Measurements from ENCODE around the gene CMTM1. TPM values are rescaled to one million over a fixed set of nuclear protein-coding genes. Genes with fewer than 3 reads are reported as not detected.

CMTM1 gene
- total RNA-seq, 6 experiments from 2014 or later, result 0.69 to 1.6 (median 0.90) TPM; not detected in 1

DNA sequence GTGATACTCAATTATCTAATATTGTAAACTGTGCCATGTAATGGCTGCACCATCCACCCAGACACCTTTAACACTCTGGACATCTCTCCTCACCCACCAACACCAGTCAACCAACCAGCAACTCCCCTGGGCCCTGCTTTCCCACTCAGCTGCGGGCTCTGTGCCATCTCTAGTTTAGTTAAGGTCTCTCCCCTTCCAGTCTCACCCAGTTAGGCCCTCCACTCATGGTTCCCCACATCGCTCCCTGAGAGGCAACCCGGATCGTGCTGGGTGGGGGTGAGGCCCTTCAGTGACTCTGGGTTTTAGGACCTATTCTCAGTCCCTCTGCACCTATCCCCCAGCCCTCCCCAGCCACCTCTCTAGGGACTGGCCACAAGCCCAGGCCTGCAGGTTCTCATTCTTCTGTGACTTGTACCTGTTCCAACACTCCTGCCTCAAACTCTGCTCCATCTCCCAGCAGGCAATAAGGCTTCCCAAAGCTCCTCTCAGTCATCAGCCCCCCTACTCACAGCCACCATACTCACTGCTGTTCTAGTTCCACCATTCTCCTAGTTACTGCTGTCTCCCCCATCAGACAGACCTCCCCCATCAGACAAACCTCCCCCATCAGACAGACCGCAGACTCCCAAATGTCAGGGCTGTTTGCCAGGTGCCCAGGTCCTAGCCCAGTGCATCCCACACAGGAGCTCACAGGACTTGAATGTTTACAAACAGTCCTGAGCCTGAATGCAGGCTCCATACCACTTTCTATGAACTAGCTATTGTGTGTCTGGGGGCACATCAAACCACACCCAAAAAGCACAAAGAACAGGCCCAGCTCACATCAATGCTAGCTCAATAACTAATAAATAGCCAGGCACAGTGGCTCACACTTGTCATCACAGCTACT lies 18.9 kb upstream of the CMTM1 start:
- H3K27me3 ChIP-seq, result no peaks in the 10 kb centered on the region
- no peak for DNase-seq
- H3K27ac ChIP-seq, result no peak overlapping the region
- no peak overlapping the region for H3K4me3 ChIP-seq
- no peak for ATAC-seq
- WGBS (ENCODE audit: insufficient coverage, low coverage, low lambda C conversion rate, missing lambda C conversion rate), result 88% methylated on average over 1 of the region's 5 CpGs
- peaks cover 0 to 8% (median 2%) of the 10 kb centered on the region in 4 donors for H3K36me3 ChIP-seq
- intact Hi-C loops (cut with DNase I), result no loop called here
- H3K4me1 ChIP-seq, result peaks cover 0 to 28% (median 0%) of the 10 kb centered on the region in 4 donors
- TF ChIP-seq, protein P1, sequence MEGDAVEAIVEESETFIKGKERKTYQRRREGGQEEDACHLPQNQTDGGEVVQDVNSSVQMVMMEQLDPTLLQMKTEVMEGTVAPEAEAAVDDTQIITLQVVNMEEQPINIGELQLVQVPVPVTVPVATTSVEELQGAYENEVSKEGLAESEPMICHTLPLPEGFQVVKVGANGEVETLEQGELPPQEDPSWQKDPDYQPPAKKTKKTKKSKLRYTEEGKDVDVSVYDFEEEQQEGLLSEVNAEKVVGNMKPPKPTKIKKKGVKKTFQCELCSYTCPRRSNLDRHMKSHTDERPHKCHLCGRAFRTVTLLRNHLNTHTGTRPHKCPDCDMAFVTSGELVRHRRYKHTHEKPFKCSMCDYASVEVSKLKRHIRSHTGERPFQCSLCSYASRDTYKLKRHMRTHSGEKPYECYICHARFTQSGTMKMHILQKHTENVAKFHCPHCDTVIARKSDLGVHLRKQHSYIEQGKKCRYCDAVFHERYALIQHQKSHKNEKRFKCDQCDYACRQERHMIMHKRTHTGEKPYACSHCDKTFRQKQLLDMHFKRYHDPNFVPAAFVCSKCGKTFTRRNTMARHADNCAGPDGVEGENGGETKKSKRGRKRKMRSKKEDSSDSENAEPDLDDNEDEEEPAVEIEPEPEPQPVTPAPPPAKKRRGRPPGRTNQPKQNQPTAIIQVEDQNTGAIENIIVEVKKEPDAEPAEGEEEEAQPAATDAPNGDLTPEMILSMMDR (IDR thresholded peaks at IDR 0.05), result no peak
- no peak for TF ChIP-seq POLR2A (IDR thresholded peaks at IDR 0.05)
- H3K9me3 ChIP-seq, result no peaks in the 10 kb centered on the region

DNA sequence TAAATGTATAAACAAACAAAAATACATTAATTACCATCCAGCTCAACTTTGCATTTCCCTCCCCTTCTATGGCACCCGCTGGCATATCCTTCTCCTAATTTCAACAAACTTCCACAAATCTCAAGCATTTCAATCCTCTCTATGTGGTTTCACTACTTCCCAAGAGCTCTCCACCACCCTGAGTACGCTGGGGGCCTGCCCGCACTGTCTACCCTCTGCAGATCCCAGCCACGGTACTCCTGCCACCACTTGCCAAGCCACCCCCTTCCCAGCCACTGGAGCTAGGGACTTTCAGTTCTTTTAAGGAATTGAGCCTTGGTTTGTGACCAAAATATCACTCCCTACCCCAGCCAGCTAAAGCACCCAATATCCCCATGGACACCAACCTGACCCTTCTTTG lies 18.2 kb upstream of the CMTM1 start:
- no peaks in the 10 kb centered on the region for H3K27me3 ChIP-seq
- peaks cover 0 to 8% (median 2%) of the 10 kb centered on the region in 4 donors for H3K36me3 ChIP-seq
- ATAC-seq (no peak), DNase-seq (no peak)
- H3K4me3 ChIP-seq, result no peak overlapping the region
- peaks cover 0 to 31% (median 2%) of the 10 kb centered on the region in 4 donors for H3K4me1 ChIP-seq
- TF ChIP-seq, protein P1 (IDR thresholded peaks at IDR 0.05), result no peak
- TF ChIP-seq POLR2A (IDR thresholded peaks at IDR 0.05), result no peak
- WGBS (ENCODE audit: insufficient coverage, low coverage, low lambda C conversion rate, missing lambda C conversion rate), result 90% methylated on average over 4 of the region's 4 CpGs
- H3K27ac ChIP-seq, result peak overlapping the region in 1 of 3 donors; percentile 78
- intact Hi-C loops (cut with DNase I), result no loop called here
- H3K9me3 ChIP-seq, result no peaks in the 10 kb centered on the region

DNA sequence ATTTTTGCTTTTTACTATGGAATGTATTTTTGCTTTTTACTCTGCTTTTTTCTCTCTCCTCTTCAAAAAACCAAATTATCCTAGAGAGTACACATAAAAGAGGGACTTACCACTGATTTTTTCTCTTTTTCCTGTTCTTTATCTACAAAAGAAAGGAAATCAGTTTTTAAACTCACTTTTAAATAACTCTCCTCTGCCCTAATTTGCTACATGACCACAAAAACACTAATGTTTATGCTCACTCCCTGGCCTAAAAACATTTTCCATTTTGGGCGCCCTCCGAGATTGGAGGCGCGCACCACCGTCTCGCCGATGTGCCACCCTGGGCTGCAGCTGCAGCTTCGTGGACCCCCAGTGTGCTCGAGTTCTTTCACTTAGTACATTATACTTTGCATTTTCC lies 17.4 kb upstream of the CMTM1 start:
- no peaks in the 10 kb centered on the region for H3K27me3 ChIP-seq
- H3K4me1 ChIP-seq, result peaks cover 0 to 35% (median 3%) of the 10 kb centered on the region in 4 donors
- intact Hi-C loops (cut with DNase I), result no loop called here
- ATAC-seq, result no peak
- H3K27ac ChIP-seq, result peak overlapping the region; percentile 78 to 96 (median 93)
- 60% methylated on average over 9 of the region's 9 CpGs for WGBS (ENCODE audit: insufficient coverage, low coverage, low lambda C conversion rate, missing lambda C conversion rate)
- H3K4me3 ChIP-seq, result peak overlapping the region; percentile 73 to 95 (median 86)
- no peaks in the 10 kb centered on the region for H3K9me3 ChIP-seq
- H3K36me3 ChIP-seq, result peaks cover 0 to 5% (median 0%) of the 10 kb centered on the region in 4 donors
- no peak for TF ChIP-seq POLR2A (IDR thresholded peaks at IDR 0.05)
- TF ChIP-seq, protein P1 (IDR thresholded peaks at IDR 0.05), result no peak
- DNase-seq, result no peak

DNA sequence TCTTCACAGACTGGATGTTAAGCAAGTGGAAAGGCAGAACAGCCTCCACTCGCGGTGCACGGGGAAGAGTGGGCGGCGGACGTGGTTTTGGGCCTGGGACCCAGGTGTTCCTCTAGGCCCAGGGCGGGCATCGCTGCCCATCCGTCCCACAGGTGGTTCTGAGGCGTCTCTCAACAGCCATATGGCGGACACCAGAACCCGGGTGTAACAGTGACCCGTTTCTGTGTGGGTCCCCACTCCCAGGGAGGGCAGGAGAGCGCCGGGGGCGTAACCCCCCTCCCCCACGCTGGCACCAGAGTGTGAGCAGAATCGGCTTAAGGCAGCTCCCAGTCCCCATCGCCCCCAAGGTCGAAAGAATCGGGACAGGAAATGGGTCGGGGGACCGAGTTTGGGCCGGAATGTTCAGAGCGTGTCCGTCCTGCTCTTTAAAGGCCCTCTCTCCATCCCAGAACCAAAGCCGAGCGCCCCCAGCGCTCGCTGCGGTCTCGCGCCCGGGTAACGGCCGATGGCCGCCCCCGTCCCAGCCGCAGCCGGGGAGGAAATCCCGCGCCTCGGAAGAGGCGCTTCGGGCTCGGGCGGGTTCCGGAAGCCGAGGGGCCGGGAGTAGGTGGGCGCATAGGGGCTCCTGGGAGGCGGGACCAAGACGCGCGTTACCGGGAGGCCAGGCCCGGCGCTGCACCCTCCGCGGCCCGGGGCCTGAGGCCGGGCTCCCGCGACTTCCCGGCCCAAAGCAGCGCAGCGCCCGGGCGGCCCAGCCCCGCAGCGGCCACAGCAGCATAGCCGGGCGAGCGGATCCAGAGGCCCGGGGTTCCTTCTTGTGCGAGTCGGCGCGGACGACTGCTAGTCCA lies 16.7 kb upstream of the CMTM1 start, which contains the start of gene TK2:
Gene TK2, minus strand, starts transcription at position 839 of the 848 bp plus-strand sequence. Its CDS starts 61 bp downstream, at position 778.
- H3K27me3 ChIP-seq, result no peaks in the 10 kb centered on the region
- peak within 1 kb of the TSS; percentile 73 to 95 (median 86) for H3K4me3 ChIP-seq
- intact Hi-C loops (cut with DNase I), result no loop called here
- TF ChIP-seq, protein P1 (IDR thresholded peaks at IDR 0.05), result peak in 2 of 4 donors; percentile 14 to 32
- TF ChIP-seq POLR2A (IDR thresholded peaks at IDR 0.05), result peak; percentile 88
- ATAC-seq, result peak; percentile 49 to 76 (median 67)
- 2% methylated on average over 13 of the region's 80 CpGs for WGBS (ENCODE audit: insufficient coverage, low coverage, low lambda C conversion rate, missing lambda C conversion rate)
- peaks cover 0 to 35% (median 3%) of the 10 kb centered on the region in 4 donors for H3K4me1 ChIP-seq
- no peaks in the 10 kb centered on the region for H3K36me3 ChIP-seq
- peak; percentile 69 to 78 (median 75) for DNase-seq
- peak within 1 kb of the TSS; percentile 93 to 96 (median 93) for H3K27ac ChIP-seq
- no peaks in the 10 kb centered on the region for H3K9me3 ChIP-seq

All from right lobe of liver (tissue), 6 donors.